Stimulated activated CD8-positive, alpha-beta memory T cell treated with anti-CD3 and anti-CD28 coated beads, Interleukin-4, amount 100 ng/mL, for 1 hour (primary cell): ENCODE results near the gene FADS6.

Source experiments
- DNase-seq, 2 donors: peaks; one replicate each; pipeline ENCODE4 v3.0.0-alpha.2; 2020; ENCODE audit warnings: low read depth in 2 of 2, low spot score in 1 of 2

Gene FADS6

GRCh38 chr17:74855323-74855722 is 38.1 kb downstream of the FADS6 start:
- DNase-seq: no peak

GRCh38 chr17:74854792-74855191 is 38.6 kb downstream of the FADS6 start:
- no peak for DNase-seq

GRCh38 chr17:74853669-74854068 is 39.8 kb downstream of the FADS6 start:
- DNase-seq: no peak

GRCh38 chr17:74853048-74853397 is 40.4 kb downstream of the FADS6 start:
- no peak for DNase-seq

GRCh38 chr17:74852237-74853047 is 41.0 kb downstream of the FADS6 start:
- no peak for DNase-seq

- no peak for DNase-seq
Observed at GRCh38 chr17:74851612-74852236, 41.7 kb downstream of the FADS6 start.

GRCh38 chr17:74850914-74851313 is 42.5 kb downstream of the FADS6 start:
- DNase-seq: no peak

GRCh38 chr17:74850310-74850709 is 43.1 kb downstream of the FADS6 start:
- no peak for DNase-seq

- DNase-seq: no peak
Observed at GRCh38 chr17:74848656-74849399, 44.6 kb downstream of the FADS6 start.

- DNase-seq: no peak
Observed at GRCh38 chr17:74846621-74847020, 46.8 kb downstream of the FADS6 start.

GRCh38 chr17:74843352-74843627 is 50.1 kb downstream of the FADS6 start:
- DNase-seq: no peak

GRCh38 chr17:74842599-74843351 is 50.7 kb downstream of the FADS6 start:
- DNase-seq: no peak

- DNase-seq: no peak
Observed at GRCh38 chr17:74842146-74842598, 51.3 kb downstream of the FADS6 start.

GRCh38 chr17:74840989-74841666 is 52.3 kb downstream of the FADS6 start:
- DNase-seq: no peak

- no peak for DNase-seq
Observed at GRCh38 chr17:74839990-74840852, 53.2 kb downstream of the FADS6 start.

GRCh38 chr17:74838274-74838673 is 55.2 kb downstream of the FADS6 start:
- DNase-seq: no peak

- no peak for DNase-seq
Observed at GRCh38 chr17:74836691-74837467, 56.6 kb downstream of the FADS6 start.

GRCh38 chr17:74836191-74836590 is 57.2 kb downstream of the FADS6 start:
- no peak for DNase-seq
